Ishikawa (cell line): Measurements from ENCODE around the gene CRIP3.

ENCODE experiments used
- CREB1 ChIP-seq: IDR thresholded peaks from 2 replicates; pipeline ENCODE4 v1.6.1; 2012; ENCODE audit warnings: low read depth
- EGR1 ChIP-seq: IDR thresholded peaks from 2 replicates; pipeline ENCODE4 v1.6.1; 2012
- EP300 ChIP-seq: IDR thresholded peaks from 2 replicates; pipeline ENCODE4 v1.6.1; 2012; ENCODE audit warnings: borderline replicate concordance
- FOXM1 ChIP-seq: IDR thresholded peaks from 2 replicates; pipeline ENCODE4 v1.6.1; 2012; ENCODE audit warnings: low read depth, borderline replicate concordance
- MAX ChIP-seq: IDR thresholded peaks from 2 replicates; pipeline ENCODE4 v1.6.1; 2012
- RAD21 ChIP-seq: IDR thresholded peaks from 2 replicates; pipeline ENCODE4 v1.6.1; 2012; ENCODE audit warnings: low read depth
- REST ChIP-seq: IDR thresholded peaks from 2 replicates; pipeline ENCODE4 v1.6.1; 2012; ENCODE audit warnings: low read depth, mild to moderate bottlenecking
- TAF1 ChIP-seq: IDR thresholded peaks from 2 replicates; pipeline ENCODE4 v1.6.1; 2012; ENCODE audit warnings: low read depth, mild to moderate bottlenecking
- TCF12 ChIP-seq: IDR thresholded peaks from 2 replicates; pipeline ENCODE4 v1.6.1; 2012; ENCODE audit warnings: low read depth
- USF1 ChIP-seq: IDR thresholded peaks from 2 replicates; pipeline ENCODE4 v1.6.1; 2012
- ZBTB7A ChIP-seq: IDR thresholded peaks from 2 replicates; pipeline ENCODE4 v1.6.1; 2012; ENCODE audit warnings: low read depth

DNA sequence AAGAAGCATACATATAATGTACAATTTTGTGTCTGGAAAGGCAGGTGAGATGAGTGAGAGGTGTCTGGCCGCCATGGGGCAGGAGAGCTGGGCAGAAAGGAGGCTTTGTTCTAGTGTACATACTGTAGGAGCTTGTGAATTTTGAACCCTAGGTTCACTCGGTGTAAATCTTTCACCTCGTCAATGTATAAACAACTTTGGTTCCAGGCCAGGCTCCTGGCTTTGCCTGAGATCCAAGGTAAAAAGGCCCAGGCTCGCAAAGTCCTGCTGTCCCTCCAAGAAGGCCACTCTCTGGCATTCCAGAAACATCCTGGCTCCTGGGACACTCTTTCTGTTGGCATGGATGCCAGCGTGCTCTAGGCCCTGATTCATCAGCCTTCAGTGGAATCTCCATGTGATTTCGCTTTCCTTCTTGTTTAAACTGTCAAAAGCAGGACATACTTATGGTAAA lies 17.7 kb downstream of the CRIP3 start:
- TF ChIP-seq FOXM1, result no peak
- no peak for TF ChIP-seq EP300
- no peak for TF ChIP-seq MAX
- no peak for TF ChIP-seq EGR1
- no peak for TF ChIP-seq REST
- no peak for TF ChIP-seq TAF1
- TF ChIP-seq ZBTB7A, result no peak
- TF ChIP-seq TCF12, result no peak
- no peak for TF ChIP-seq RAD21
- no peak for TF ChIP-seq CREB1
- no peak for TF ChIP-seq USF1
